ENCODE measurements around the gene PYGM. TPM values are rescaled to one million over a fixed set of nuclear protein-coding genes. Genes with fewer than 3 reads are reported as not detected.

The PYGM gene
- total RNA-seq, 1 donor from 2014 or later = 0.26 TPM

DNA sequence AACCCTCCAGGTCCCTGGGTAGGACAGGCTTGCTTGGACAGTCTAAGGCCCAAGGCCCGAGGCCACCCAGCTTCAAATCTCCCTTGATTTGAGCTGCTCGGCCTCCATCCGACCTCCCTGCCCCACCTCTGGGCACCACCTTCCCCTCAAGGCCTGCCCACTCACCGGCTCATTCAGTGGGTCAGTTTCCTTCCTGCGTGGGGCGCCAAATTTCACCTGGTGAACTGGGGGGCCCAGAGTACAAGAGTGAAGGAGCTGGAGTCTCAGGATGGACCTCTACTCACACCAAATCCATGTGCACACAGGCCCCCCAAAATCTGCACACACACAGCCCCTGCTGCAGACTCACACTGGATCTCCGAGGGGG lies 39.5 kb upstream of the PYGM start:
- no peak for FAIRE-seq
- DNase-seq (ENCODE audit: low read depth) = no peak
- TF ChIP-seq, protein P1, sequence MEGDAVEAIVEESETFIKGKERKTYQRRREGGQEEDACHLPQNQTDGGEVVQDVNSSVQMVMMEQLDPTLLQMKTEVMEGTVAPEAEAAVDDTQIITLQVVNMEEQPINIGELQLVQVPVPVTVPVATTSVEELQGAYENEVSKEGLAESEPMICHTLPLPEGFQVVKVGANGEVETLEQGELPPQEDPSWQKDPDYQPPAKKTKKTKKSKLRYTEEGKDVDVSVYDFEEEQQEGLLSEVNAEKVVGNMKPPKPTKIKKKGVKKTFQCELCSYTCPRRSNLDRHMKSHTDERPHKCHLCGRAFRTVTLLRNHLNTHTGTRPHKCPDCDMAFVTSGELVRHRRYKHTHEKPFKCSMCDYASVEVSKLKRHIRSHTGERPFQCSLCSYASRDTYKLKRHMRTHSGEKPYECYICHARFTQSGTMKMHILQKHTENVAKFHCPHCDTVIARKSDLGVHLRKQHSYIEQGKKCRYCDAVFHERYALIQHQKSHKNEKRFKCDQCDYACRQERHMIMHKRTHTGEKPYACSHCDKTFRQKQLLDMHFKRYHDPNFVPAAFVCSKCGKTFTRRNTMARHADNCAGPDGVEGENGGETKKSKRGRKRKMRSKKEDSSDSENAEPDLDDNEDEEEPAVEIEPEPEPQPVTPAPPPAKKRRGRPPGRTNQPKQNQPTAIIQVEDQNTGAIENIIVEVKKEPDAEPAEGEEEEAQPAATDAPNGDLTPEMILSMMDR (IDR thresholded peaks at IDR 0.05; ENCODE audit: insufficient read depth, low read length, severe bottlenecking) = no peak
- H3K36me3 ChIP-seq (ENCODE audit: control insufficient read depth, insufficient read depth, low read length) = peaks cover 4% of the 10 kb centered on the region
- no peaks in the 10 kb centered on the region for H3K27me3 ChIP-seq (ENCODE audit: control insufficient read depth, insufficient read depth, low read length)
- no peak overlapping the region for H3K4me3 ChIP-seq (ENCODE audit: low read depth, low read length)

DNA sequence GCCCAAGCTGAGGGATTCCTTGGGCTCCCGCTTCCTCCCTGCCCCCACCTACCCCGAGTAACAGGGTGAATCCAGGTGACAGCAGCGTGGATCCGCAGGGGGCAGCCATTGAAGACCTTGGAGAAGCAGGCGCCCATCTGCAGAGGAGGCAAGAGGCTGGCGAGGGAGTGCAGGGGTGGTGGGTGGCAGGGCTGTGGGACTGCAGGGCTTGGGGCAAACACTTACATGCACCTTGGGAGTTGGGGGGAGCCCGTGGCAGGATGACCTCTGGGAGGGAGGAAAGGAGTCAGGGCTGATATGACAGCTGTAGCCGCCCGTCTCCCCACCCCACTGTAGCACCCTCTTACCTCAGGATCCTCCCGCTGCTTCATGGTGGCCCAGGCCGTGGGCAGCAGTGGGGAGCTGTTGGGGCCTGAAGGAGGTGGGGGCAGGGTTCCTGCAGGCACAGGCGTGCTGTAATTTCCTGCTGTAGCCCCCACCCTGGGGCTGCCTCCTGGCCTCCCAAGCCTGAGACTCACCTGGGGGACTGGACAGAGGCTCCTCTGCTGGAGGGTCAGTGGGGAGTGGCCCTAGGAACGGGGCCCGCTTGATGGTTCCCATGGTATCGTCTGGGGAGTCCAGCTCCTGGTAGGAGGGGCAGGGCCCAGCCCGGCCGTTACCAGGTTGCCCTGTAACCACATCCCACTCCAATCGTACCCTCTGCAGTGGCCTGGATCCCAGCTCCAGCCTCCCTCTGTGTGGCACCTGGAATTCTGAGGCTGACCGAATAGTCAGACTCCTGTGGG lies 37.2 kb upstream of the PYGM start:
- no peak overlapping the region for H3K4me3 ChIP-seq (ENCODE audit: low read depth, low read length)
- no peak for FAIRE-seq
- TF ChIP-seq, protein P1 (IDR thresholded peaks at IDR 0.05; ENCODE audit: insufficient read depth, low read length, severe bottlenecking) = no peak
- no peaks in the 10 kb centered on the region for H3K27me3 ChIP-seq (ENCODE audit: control insufficient read depth, insufficient read depth, low read length)
- H3K36me3 ChIP-seq (ENCODE audit: control insufficient read depth, insufficient read depth, low read length) = peaks cover 2% of the 10 kb centered on the region
- no peak for DNase-seq (ENCODE audit: low read depth)

DNA sequence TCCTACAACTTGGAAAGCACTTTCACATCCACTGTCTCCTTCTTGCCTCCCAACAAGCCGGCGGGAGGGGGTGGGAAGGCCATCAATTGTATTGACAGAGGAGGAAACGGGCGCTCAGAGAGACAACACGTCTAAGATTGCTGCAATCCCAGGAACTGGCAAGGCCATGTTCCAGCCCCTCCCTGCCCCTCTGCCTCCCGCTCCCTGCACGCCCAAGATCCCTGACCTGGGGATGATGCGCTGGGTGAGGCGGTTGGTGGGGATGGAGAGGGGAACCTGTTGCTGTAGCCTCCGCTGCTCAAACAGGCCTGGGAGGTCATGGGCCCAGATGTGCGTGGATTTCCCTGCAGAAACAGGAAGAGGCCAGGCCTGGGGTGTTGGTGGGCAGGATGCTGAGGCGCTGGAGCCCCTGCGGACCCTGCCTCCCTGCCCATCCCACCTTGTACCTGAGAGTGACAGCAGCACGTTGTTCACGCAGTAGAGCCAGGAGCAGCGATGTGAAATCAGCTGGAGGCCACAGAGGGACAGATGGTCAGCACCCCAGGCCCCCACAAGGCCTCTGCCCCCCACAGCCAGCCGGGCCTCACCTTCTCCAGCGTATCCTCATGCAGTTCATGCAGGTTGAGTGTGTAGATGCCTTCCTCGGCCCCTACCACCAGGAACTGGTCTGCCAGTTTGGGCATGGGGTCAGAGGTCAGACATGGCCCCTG lies 36.4 kb upstream of the PYGM start:
- FAIRE-seq = no peak
- DNase-seq (ENCODE audit: low read depth) = no peak
- Histone ChIP-seq H3K4me3 (ENCODE audit: low read depth, low read length) (no peak overlapping the region), H3K36me3 (ENCODE audit: control insufficient read depth, insufficient read depth, low read length) (peaks cover 2% of the 10 kb centered on the region), H3K27me3 (ENCODE audit: control insufficient read depth, insufficient read depth, low read length) (no peaks in the 10 kb centered on the region)
- TF ChIP-seq, protein P1 (IDR thresholded peaks at IDR 0.05; ENCODE audit: insufficient read depth, low read length, severe bottlenecking) = no peak

DNA sequence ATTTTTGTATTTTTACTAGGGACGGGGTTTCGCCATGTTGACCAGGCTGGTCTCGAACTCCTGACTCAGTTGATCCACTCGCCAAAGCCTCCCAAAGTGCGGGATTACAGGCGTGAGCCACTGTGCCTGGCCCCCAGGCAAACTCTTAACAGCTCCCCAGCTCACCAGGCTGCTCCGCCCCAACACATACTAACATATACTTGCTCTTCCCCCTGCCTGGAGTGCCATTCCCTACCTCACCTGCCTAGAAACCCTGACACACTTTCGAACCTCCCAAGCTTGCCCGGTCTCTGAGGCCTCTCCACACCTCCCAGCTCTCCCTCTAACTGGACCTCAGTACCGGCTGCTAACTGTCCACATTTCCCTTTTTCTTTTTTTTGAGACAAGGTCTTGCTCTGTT lies 34.8 kb upstream of the PYGM start:
- FAIRE-seq (no peak), DNase-seq (ENCODE audit: low read depth) (no peak)
- TF ChIP-seq, protein P1 (IDR thresholded peaks at IDR 0.05; ENCODE audit: insufficient read depth, low read length, severe bottlenecking) = no peak
- Histone ChIP-seq H3K4me3 (ENCODE audit: low read depth, low read length) (no peak overlapping the region), H3K27me3 (ENCODE audit: control insufficient read depth, insufficient read depth, low read length) (no peaks in the 10 kb centered on the region), H3K36me3 (ENCODE audit: control insufficient read depth, insufficient read depth, low read length) (peaks cover 2% of the 10 kb centered on the region)

DNA sequence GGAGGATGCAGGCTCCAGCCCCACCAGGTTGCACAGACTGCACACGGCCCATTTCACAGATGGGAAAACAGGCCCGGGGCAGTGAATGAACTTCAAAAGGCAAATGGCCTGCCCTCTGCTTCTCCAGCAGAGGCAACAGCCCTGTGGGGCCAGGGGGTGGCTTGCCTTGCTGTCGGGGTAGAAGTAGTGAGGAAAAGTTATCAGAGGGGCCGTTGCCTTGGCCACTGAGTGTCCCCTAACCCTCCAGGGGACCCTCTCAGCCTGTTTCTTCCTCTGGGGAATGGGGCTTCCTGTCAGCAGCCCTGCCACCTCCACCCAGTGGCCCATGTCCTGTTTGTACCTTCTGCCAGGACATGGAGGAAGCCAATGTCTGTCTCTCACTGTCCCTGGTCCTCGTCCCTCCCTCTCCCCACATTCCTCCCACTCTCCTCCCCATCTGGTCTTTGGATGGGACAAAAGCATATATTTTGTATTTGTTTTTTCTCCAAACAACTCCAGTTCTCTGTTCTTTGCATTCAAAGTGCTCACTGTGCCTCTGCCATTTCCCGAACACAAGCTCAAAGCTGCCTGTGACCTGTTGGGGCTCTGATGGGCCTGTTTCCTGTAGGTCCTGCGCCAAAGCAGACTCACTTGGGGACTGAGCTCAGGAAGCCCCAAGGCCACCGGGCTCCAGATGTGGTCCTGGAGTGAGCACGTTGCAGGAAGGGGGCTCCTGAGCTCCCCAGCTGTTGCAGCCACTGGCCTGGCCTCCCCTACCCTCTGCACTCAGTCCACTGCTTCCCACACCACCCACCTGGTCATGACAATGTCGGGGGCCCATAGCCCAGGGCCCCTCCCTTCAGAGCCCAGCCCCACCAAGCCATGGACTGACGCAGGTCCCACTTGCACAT lies 33.7 kb upstream of the PYGM start:
- Histone ChIP-seq H3K36me3 (ENCODE audit: control insufficient read depth, insufficient read depth, low read length) (peaks cover 2% of the 10 kb centered on the region), H3K4me3 (ENCODE audit: low read depth, low read length) (no peak overlapping the region), H3K27me3 (ENCODE audit: control insufficient read depth, insufficient read depth, low read length) (no peaks in the 10 kb centered on the region)
- DNase-seq (ENCODE audit: low read depth) = no peak
- FAIRE-seq = no peak
- TF ChIP-seq, protein P1 (IDR thresholded peaks at IDR 0.05; ENCODE audit: insufficient read depth, low read length, severe bottlenecking) = no peak
